ENCODE measurements around the gene RPRML.
"Not testable (repeated sequence)": the region's sequence is repeated elsewhere in the genome, so short reads cannot be mapped to it uniquely, and the experiment has no call there.

The RPRML gene

GRCh38 chr17:46976626-46977270 is 2.3 kb downstream of the RPRML start:
- DNase-seq (ENCODE audit: low read depth in 2 of 2, low spot score in 1 of 2) = no peak

DNA sequence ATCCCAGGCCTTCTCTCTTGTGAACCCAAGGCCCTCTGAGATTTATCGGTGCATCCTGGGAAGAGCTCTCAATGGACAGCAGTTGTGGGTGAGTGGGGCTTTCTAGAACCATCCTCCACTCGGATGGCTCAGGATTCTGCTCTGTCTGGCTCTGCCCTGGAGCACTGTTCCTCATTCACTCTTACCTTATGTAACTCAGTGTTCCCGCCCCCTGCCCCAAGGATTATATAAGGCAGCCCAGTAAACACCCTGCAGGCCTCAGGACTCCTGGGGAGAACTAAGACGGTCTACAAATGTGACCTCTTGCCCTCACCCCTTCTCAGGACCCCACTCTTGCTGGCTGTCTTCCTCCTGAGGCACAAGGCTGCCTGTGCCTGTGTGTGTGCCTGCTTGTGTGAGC is 3.8 kb downstream of the RPRML start:
- no peak for DNase-seq (ENCODE audit: low read depth in 2 of 2, low spot score in 1 of 2)

- DNase-seq (ENCODE audit: low read depth in 2 of 2, low spot score in 1 of 2) = no peak
Observed at GRCh38 chr17:46974086-46974485, 5.0 kb downstream of the RPRML start.

GRCh38 chr17:46972346-46972745 is 6.7 kb downstream of the RPRML start:
- DNase-seq (ENCODE audit: low read depth in 2 of 2, low spot score in 1 of 2) = no peak

GRCh38 chr17:46971647-46972300 is 7.3 kb downstream of the RPRML start:
- DNase-seq (ENCODE audit: low read depth in 2 of 2, low spot score in 1 of 2) = no peak

DNA sequence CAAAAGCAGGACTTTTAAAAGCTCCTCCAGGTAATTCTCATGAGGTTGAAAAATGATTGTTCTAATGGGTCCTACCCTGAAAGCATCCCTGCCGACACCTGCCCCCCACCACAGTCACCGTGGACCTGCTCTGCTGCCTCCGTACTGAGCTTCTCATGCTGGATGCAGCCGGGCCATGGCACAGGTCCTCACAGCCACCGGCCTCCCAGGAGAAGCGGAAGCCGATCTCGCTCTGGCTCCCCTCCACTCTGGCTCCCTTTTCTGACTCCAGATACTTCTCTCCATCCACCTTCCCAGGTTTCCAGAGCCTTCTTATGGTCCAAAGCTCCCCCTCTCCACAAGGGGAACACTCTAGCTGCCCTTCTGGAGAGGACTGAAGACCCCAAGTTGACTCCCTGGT is 10.2 kb downstream of the RPRML start:
- DNase-seq (ENCODE audit: low read depth in 2 of 2, low spot score in 1 of 2) = no peak

DNA sequence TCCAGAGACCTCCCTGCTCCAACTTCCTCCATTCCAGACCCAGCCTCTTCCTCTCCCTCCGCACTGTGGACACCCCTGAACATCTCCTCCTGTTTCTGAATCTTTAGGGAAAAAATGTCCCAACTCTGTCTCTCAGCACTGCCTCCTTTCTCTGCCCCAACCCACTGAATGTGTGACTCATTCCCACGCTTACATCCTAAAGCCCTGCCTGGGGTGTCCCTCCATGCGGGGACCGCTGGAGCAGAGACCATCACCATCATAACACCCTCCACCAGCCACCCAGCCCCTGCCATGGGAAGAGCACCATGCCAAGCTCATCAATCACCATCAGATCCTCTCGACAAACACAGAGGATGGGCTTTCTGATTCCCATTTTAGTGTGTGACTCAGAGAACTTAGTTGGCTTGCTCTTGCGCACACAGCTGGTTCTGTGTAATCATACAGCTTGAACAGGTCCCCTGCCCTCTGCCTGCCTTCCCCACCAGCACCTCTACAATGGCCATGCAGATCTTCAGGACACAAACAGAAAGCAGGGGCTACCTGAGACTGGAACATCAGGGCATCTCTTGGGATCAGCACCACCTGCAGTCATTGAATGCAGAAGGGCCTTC is 10.7 kb downstream of the RPRML start:
- DNase-seq (ENCODE audit: low read depth in 2 of 2, low spot score in 1 of 2) = no peak

DNA sequence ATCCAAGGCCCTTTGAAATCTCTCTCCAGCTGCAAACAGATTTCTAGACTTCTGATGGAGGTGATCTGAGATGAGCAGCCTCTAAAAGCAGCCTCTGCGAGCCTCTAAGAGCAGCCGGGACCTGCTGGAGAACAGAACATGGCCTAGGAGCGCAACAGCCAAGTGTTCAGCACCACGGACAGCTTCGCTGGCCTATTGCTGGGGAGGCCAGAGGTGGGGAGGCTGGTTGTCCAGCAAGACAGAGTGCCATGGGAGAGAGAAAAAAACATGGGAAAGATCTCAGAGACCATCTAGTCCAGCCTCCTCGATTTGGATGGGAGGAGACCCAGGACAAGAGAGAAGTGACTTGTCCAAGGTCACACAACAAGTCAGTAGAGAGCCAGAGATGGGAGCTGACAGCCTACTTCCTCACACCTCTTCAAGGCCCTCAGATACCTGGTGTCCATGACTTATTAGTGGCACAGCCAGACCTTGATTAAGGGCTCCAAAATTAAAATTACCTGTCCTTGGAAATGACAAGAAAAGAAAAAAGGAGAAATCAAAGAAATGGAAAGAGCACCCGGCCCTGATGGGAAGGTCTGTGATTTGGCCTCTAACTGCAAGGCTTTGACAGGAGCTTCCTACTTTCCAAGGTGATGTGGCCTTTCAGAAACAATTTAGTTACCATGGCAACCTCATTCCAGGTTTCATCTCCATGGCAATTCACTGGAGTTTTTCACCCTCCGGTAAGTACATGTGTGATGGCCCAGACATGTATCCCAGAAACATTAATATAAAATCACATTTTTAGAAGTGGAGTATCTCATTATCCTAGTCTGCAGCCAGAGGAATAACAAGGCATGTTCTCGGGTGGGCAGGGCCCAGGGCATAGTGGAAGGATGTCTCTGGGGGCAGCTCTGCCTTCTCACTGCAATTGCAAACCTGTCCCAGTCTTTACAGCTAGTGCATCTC is 14.5 kb downstream of the RPRML start:
- no peak for DNase-seq (ENCODE audit: low read depth in 2 of 2, low spot score in 1 of 2)

DNA sequence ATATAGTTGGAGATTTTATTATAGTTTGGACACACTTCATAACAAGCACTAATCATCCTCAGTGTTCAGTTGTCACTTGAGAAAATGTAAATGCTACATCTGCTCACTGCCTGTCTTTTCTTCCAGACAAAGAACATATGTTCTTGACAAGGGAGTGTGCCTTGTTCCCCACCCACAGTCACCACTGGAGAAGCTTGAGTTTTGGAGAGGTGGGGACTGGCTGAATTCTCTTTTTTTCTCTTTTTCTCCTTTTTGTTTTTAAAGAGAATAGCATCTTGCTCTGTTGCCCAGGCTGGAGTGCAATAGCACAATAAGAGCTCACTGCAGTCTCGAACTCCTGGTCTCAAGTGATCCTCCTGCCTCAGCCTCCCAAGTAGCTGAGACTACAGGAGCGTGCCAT is 15.5 kb downstream of the RPRML start:
- DNase-seq (ENCODE audit: low read depth in 2 of 2, low spot score in 1 of 2) = no peak

DNA sequence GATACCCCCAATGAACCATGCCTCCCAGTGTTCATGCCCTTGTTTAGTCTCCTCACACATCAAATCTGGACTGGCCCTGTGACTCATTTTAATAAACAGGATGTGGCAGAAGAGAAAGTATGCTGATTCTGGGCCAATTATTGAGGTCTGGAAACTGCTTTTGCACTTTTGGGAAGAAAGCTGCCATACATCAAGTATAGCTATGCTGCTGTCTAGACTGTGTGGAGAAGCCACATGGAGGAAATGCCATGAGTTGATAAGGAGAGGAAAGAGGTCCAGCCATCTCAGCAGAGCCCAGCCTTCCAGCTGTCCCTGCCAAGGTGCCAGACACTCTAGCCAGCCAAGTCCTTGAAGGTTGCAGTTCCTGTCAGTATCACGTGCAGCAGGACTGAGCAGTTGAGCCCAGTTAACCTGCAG is 16.7 kb downstream of the RPRML start:
- DNase-seq (ENCODE audit: low read depth in 2 of 2, low spot score in 1 of 2) = no peak

DNA sequence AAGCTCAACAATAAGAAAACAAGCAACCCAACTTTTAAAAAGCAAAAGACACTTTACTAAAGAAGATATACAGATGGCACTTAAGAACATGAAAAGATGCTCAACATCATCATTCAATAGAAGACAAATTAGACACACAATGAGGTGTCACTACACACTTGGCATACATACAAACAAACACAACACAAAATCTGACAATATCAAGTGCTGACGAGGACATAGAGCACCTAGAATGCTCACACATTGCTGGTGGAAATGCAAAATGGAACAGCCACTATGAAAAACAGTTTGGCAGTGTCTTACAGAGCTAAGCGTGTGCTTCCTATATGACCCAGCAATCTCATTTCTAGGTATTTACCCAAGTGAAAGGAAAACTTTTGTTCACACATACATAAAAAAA is 18.9 kb downstream of the RPRML start:
- DNase-seq (ENCODE audit: low read depth in 2 of 2, low spot score in 1 of 2) = no peak

- DNase-seq (ENCODE audit: low read depth in 2 of 2, low spot score in 1 of 2) = no peak
Observed at GRCh38 chr17:46958041-46958591, 20.9 kb downstream of the RPRML start.

DNA sequence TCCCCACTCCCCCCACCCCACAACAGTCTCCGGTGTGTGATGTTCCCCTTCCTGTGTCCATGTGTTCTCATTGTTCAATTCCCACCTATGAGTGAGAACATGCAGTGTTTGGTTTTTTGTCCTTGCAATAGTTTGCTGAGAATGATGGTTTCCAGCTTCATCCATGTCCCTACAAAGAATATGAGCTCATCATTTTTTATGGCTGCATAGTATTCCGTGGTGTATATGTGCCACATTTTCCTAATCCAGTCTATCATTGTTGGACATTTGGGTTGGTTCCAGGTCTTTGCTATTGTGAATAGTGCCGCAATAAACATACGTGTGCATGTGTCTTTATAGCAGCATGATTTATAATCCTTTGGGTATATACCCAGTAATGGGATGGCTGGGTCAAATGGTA is 25.9 kb downstream of the RPRML start:
- DNase-seq (ENCODE audit: low read depth in 2 of 2, low spot score in 1 of 2) = not testable (repeated sequence)

DNA sequence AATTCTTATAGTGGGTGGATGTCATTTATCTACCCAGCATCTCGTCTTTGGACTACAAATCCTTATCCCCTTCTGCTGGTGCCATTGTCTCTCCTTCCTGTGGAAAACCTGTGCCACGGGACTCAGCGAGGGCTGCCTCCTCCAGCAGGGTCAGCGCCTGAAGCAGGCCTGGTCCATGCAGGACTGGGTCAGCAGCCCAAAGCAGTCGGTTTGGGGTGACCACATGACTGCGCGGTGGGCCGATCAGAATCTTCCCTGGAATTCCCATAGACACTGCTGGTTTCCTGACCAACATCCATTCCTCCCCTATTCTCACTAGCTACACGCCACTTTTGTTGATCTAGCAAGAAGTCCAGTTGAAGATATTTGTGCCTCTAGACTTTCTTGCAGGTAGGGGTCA is 26.9 kb downstream of the RPRML start:
- DNase-seq (ENCODE audit: low read depth in 2 of 2, low spot score in 1 of 2) = no peak

- no peak for DNase-seq (ENCODE audit: low read depth in 2 of 2, low spot score in 1 of 2)
Observed at GRCh38 chr17:46951706-46952105, 27.3 kb downstream of the RPRML start.

- DNase-seq (ENCODE audit: low read depth in 2 of 2, low spot score in 1 of 2) = no peak
Observed at GRCh38 chr17:46950997-46951621, 27.9 kb downstream of the RPRML start.

DNA sequence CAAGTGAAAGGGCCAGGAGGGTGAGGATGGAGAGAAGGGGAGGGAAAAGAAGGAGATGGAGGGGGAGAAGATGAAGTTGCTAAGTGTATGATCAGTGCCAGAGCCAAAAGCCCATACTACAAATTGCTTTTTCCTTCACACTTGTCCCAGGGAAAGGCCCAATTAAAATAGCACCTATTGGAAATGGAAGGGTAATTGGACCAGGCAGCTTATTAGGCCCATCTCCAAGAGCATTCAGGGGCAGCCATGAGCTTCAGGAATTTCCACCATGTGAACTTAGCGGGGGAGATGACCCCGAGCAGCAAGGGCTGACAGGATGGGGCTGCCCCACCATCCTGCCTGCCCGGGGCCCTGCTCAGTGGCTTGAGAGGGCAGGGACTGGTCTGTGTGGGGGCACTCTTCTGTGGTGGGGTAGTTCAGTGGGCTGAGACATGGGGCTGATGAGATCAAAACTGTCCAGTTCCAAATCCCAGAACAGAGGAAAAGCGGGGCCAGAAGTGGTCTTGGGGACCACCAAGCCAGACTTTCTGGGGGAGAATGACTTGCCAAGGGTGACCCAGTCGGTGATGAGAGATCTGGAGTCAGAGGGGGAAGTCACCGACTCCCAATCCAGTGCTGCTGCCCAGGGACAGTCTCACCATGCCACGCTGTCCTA is 28.6 kb downstream of the RPRML start:
- DNase-seq (ENCODE audit: low read depth in 2 of 2, low spot score in 1 of 2) = no peak

GRCh38 chr17:46949291-46950174 is 29.5 kb downstream of the RPRML start:
- no peak for DNase-seq (ENCODE audit: low read depth in 2 of 2, low spot score in 1 of 2)

- no peak for DNase-seq (ENCODE audit: low read depth in 2 of 2, low spot score in 1 of 2)
Observed at GRCh38 chr17:46948544-46948943, 30.5 kb downstream of the RPRML start.
